HEK293 (cell line): ENCODE data around the gene CATSPERD.
A peak's percentile ranks its signal among the peaks of the same experiment; 100 is the strongest.

ENCODE experiments used
- CTCF ChIA-PET: fragments of 350-600 bp; formaldehyde crosslinking; extraction: SDS; loops from one replicate; lab custom pipeline; 2021; ENCODE audit warnings: antibody characterized with exemption; lab: Yijun Ruan, JAX
- POLR2A ChIA-PET: fragments of 300-600 bp; formaldehyde crosslinking; extraction: SDS; loops from one replicate; lab custom pipeline; 2020; ENCODE audit warnings: antibody characterized with exemption, inconsistent platforms; lab: Yijun Ruan, JAX
- H3K27ac ChIP-seq: fragments of 200-500 bp; sonication (Bioruptor generic); 2 replicates; pipeline ENCODE4 v1.5.1; 2014; ENCODE audit warnings: low read depth, low read length, control low read depth, inconsistent platforms; ENCODE audit errors: extremely low read depth
- H3K36me3 ChIP-seq, 2 experiments: fragments of 200-500 bp in 1 of 2; sonication (Bioruptor generic) in 1 of 2; 1 replicate in 1 of 2; 2 replicates in 1 of 2; pipeline ENCODE4 v1.5.1; 2014 to 2017; ENCODE audit warnings: inconsistent platforms in 2 of 2, low read length in 2 of 2; ENCODE audit not compliant: control insufficient read depth in 2 of 2, insufficient read depth in 1 of 2
- H3K4me1 ChIP-seq: fragments of 200-500 bp; sonication (Bioruptor generic); 2 replicates; pipeline ENCODE4 v1.5.1; 2014; ENCODE audit warnings: mild to moderate bottlenecking, low read length, inconsistent platforms; ENCODE audit not compliant: control insufficient read depth, insufficient read depth
- H3K4me3 ChIP-seq: 2 replicates; pipeline ENCODE4 v1.5.1; 2011; ENCODE audit warnings: low read depth, mild to moderate bottlenecking, control low read depth, low read length, moderate library complexity
- H3K9me3 ChIP-seq: fragments of 200-500 bp; sonication (Bioruptor generic); 2 replicates; pipeline ENCODE4 v1.5.1; 2014; ENCODE audit warnings: low read depth, low read length, inconsistent platforms; ENCODE audit not compliant: control insufficient read depth, insufficient read depth
- CTCF ChIP-seq: fragments of 450-650 bp; formaldehyde crosslinking; IDR thresholded peaks from 2 replicates; pipeline ENCODE4 v1.5.1; 2016; ENCODE audit warnings: missing biosample characterization, missing genetic modification characterization
- GLIS1 ChIP-seq: fragments of 450-650 bp; formaldehyde crosslinking; IDR thresholded peaks from 2 replicates; pipeline ENCODE4 v1.5.1; 2016; ENCODE audit warnings: missing biosample characterization, missing genetic modification characterization
- MZF1 ChIP-seq: fragments of 450-650 bp; formaldehyde crosslinking; IDR thresholded peaks from 2 replicates; pipeline ENCODE4 v1.5.1; 2017; ENCODE audit warnings: missing biosample characterization, missing genetic modification characterization, borderline replicate concordance
- ZBTB1 ChIP-seq: fragments of 450-650 bp; formaldehyde crosslinking; IDR thresholded peaks from 2 replicates; pipeline ENCODE4 v1.5.1; 2016; ENCODE audit warnings: missing biosample characterization, missing genetic modification characterization
- ZFHX2 ChIP-seq: fragments of 450-650 bp; formaldehyde crosslinking; conservative IDR thresholded peaks from 2 replicates; pipeline ENCODE4 v1.5.1; 2016; ENCODE audit warnings: missing biosample characterization, missing genetic modification characterization
- ZFP37 ChIP-seq: fragments of 450-650 bp; formaldehyde crosslinking; IDR thresholded peaks from 2 replicates; pipeline ENCODE4 v1.5.1; 2016; ENCODE audit warnings: missing biosample characterization, missing genetic modification characterization
- ZNF302 ChIP-seq: fragments of 450-650 bp; formaldehyde crosslinking; IDR thresholded peaks from 2 replicates; pipeline ENCODE4 v1.5.1; 2016; ENCODE audit warnings: missing biosample characterization, missing genetic modification characterization, low read depth
- ZNF324 ChIP-seq: fragments of 450-650 bp; formaldehyde crosslinking; IDR thresholded peaks from 2 replicates; pipeline ENCODE4 v1.5.1; 2016; ENCODE audit warnings: missing biosample characterization, missing genetic modification characterization
- ZNF335 ChIP-seq: fragments of 450-650 bp; formaldehyde crosslinking; conservative IDR thresholded peaks from 2 replicates; pipeline ENCODE4 v1.5.1; 2016; ENCODE audit warnings: missing biosample characterization, missing genetic modification characterization
- ZNF37A ChIP-seq: fragments of 450-650 bp; IDR thresholded peaks from 2 replicates; pipeline ENCODE4 v1.5.1; 2018; ENCODE audit warnings: missing biosample characterization, missing genetic modification characterization
- ZNF391 ChIP-seq: fragments of 450-650 bp; formaldehyde crosslinking; IDR thresholded peaks from 2 replicates; pipeline ENCODE4 v1.5.1; 2016; ENCODE audit warnings: low read depth, missing biosample characterization, missing genetic modification characterization, borderline replicate concordance
- ZNF398 ChIP-seq: fragments of 450-650 bp; formaldehyde crosslinking; IDR thresholded peaks from 2 replicates; pipeline ENCODE4 v1.5.1; 2017; ENCODE audit warnings: missing biosample characterization, missing genetic modification characterization
- ZNF423 ChIP-seq: fragments of 450-650 bp; formaldehyde crosslinking; IDR thresholded peaks from 2 replicates; pipeline ENCODE4 v1.5.1; 2016; ENCODE audit warnings: missing biosample characterization, missing genetic modification characterization
- ZNF600 ChIP-seq: fragments of 450-650 bp; formaldehyde crosslinking; IDR thresholded peaks from 2 replicates; pipeline ENCODE4 v1.5.1; 2016; ENCODE audit warnings: missing biosample characterization, missing genetic modification characterization
- TF ChIP-seq, protein P1 (sequence below): fragments of 450-650 bp; formaldehyde crosslinking; IDR thresholded peaks from 2 replicates; pipeline ENCODE4 v1.5.1; 2016; ENCODE audit warnings: missing biosample characterization, missing genetic modification characterization
- TF ChIP-seq, protein P2 (sequence below): fragments of 450-650 bp; formaldehyde crosslinking; IDR thresholded peaks from 2 replicates; pipeline ENCODE4 v1.5.1; 2017; ENCODE audit warnings: missing biosample characterization, missing genetic modification characterization
- TF ChIP-seq, protein P3 (sequence below): fragments of 450-650 bp; formaldehyde crosslinking; IDR thresholded peaks from 2 replicates; pipeline ENCODE4 v1.5.1; 2016; ENCODE audit warnings: missing biosample characterization, missing genetic modification characterization, borderline replicate concordance
- TF ChIP-seq, protein P4 (sequence below): fragments of 450-650 bp; formaldehyde crosslinking; IDR thresholded peaks from 2 replicates; pipeline ENCODE4 v1.5.1; 2016; ENCODE audit warnings: missing biosample characterization, missing genetic modification characterization
- TF ChIP-seq, protein P5 (sequence below): fragments of 450-650 bp; formaldehyde crosslinking; optimal IDR thresholded peaks from 2 replicates; pipeline ENCODE3; 2016; ENCODE audit warnings: missing biosample characterization, mild to moderate bottlenecking, missing genetic modification characterization

CATSPERD gene

DNA sequence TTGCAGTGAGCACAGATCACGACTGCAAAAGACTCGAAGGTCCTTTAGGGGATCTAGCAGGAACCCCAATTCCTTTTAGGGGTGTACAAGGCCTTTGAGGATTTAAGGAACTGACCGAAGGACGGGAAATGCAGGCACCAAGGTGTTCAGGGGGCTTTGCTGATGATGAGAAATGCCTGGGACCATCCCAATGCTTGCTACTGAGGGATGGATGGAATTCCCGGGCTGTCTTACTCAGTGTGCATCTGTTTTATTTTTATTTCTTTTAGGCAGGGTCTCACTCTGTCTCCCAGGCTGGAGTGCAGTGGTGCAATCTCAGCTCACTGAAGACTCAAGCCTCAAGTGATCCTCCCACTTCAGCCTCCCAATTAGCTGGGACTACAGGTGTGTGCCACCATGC lies 52.8 kb downstream of the CATSPERD start:
- H3K4me3 ChIP-seq: no peak overlapping the region
- no peaks in the 10 kb centered on the region for H3K9me3 ChIP-seq
- no peaks in the 10 kb centered on the region for H3K4me1 ChIP-seq
- POLR2A ChIA-PET: interaction anchor here (1.0 kb wide), 1 partner anchor 53 kb away, joined by 4 read pairs; the partner anchor contains the start of genes CATSPERD and LONP1
- no peaks in the 10 kb centered on the region for H3K36me3 ChIP-seq
- CTCF ChIA-PET: interaction anchor here (0.7 to 2.6 kb wide), 6 partner anchors 10 to 31 kb away, joined by 3 to 25 read pairs (median 10); partner anchors contain the start of genes DUS3L and NRTN
- TF ChIP-seq, protein P1, sequence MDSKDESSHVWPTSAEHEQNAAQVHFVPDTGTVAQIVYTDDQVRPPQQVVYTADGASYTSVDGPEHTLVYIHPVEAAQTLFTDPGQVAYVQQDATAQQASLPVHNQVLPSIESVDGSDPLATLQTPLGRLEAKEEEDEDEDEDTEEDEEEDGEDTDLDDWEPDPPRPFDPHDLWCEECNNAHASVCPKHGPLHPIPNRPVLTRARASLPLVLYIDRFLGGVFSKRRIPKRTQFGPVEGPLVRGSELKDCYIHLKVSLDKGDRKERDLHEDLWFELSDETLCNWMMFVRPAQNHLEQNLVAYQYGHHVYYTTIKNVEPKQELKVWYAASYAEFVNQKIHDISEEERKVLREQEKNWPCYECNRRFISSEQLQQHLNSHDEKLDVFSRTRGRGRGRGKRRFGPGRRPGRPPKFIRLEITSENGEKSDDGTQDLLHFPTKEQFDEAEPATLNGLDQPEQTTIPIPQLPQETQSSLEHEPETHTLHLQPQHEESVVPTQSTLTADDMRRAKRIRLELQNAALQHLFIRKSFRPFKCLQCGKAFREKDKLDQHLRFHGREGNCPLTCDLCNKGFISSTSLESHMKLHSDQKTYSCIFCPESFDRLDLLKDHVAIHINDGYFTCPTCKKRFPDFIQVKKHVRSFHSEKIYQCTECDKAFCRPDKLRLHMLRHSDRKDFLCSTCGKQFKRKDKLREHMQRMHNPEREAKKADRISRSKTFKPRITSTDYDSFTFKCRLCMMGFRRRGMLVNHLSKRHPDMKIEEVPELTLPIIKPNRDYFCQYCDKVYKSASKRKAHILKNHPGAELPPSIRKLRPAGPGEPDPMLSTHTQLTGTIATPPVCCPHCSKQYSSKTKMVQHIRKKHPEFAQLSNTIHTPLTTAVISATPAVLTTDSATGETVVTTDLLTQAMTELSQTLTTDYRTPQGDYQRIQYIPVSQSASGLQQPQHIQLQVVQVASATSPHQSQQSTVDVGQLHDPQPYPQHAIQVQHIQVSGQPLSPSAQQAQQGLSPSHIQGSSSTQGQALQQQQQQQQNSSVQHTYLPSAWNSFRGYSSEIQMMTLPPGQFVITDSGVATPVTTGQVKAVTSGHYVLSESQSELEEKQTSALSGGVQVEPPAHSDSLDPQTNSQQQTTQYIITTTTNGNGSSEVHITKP (tag by site-specific recombination): no peak
- TF ChIP-seq, protein P2, sequence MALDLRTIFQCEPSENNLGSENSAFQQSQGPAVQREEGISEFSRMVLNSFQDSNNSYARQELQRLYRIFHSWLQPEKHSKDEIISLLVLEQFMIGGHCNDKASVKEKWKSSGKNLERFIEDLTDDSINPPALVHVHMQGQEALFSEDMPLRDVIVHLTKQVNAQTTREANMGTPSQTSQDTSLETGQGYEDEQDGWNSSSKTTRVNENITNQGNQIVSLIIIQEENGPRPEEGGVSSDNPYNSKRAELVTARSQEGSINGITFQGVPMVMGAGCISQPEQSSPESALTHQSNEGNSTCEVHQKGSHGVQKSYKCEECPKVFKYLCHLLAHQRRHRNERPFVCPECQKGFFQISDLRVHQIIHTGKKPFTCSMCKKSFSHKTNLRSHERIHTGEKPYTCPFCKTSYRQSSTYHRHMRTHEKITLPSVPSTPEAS (tag by site-specific recombination): no peak
- peak; percentile 68 for TF ChIP-seq ZNF335
- no peak for TF ChIP-seq MZF1 (tag by site-specific recombination)
- TF ChIP-seq ZFP37 (tag by site-specific recombination): peak; percentile 95
- H3K27ac ChIP-seq: no peak overlapping the region

- no peaks in the 10 kb centered on the region for H3K36me3 ChIP-seq
- H3K9me3 ChIP-seq: no peaks in the 10 kb centered on the region
- ChIA-PET POLR2A (no interaction called here), CTCF (interaction anchor here (0.6 to 2.6 kb wide), 8 partner anchors 16 to 247 kb away, joined by 3 to 25 read pairs (median 7); partner anchors contain the start of genes DUS3L, NDUFA11 and NRTN)
- H3K27ac ChIP-seq: no peak overlapping the region
- H3K4me3 ChIP-seq: no peak overlapping the region
- H3K4me1 ChIP-seq: no peaks in the 10 kb centered on the region
- TF ChIP-seq ZNF302 (tag by site-specific recombination): no peak
- no peak for TF ChIP-seq ZNF398 (tag by site-specific recombination)
- TF ChIP-seq, protein P3, sequence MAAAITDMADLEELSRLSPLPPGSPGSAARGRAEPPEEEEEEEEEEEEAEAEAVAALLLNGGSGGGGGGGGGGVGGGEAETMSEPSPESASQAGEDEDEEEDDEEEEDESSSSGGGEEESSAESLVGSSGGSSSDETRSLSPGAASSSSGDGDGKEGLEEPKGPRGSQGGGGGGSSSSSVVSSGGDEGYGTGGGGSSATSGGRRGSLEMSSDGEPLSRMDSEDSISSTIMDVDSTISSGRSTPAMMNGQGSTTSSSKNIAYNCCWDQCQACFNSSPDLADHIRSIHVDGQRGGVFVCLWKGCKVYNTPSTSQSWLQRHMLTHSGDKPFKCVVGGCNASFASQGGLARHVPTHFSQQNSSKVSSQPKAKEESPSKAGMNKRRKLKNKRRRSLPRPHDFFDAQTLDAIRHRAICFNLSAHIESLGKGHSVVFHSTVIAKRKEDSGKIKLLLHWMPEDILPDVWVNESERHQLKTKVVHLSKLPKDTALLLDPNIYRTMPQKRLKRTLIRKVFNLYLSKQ (tag by site-specific recombination): no peak
- TF ChIP-seq ZNF37A (tag by site-specific recombination): no peak
- TF ChIP-seq ZNF324 (tag by site-specific recombination): no peak
- TF ChIP-seq ZFHX2 (tag by site-specific recombination): no peak
- TF ChIP-seq GLIS1 (tag by site-specific recombination): no peak
- TF ChIP-seq, protein P4, sequence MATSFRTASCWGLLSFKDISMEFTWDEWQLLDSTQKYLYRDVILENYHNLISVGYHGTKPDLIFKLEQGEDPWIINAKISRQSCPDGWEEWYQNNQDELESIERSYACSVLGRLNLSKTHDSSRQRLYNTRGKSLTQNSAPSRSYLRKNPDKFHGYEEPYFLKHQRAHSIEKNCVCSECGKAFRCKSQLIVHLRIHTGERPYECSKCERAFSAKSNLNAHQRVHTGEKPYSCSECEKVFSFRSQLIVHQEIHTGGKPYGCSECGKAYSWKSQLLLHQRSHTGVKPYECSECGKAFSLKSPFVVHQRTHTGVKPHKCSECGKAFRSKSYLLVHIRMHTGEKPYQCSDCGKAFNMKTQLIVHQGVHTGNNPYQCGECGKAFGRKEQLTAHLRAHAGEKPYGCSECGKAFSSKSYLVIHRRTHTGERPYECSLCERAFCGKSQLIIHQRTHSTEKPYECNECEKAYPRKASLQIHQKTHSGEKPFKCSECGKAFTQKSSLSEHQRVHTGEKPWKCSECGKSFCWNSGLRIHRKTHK (tag by site-specific recombination): no peak
- TF ChIP-seq, protein P5, sequence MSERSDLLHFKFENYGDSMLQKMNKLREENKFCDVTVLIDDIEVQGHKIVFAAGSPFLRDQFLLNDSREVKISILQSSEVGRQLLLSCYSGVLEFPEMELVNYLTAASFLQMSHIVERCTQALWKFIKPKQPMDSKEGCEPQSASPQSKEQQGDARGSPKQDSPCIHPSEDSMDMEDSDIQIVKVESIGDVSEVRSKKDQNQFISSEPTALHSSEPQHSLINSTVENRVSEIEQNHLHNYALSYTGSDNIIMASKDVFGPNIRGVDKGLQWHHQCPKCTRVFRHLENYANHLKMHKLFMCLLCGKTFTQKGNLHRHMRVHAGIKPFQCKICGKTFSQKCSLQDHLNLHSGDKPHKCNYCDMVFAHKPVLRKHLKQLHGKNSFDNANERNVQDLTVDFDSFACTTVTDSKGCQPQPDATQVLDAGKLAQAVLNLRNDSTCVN (tag by site-specific recombination): no peak
- TF ChIP-seq ZBTB1 (tag by site-specific recombination): no peak
- TF ChIP-seq ZNF423 (tag by site-specific recombination): no peak
- no peak for TF ChIP-seq ZNF600
- TF ChIP-seq CTCF (tag by site-specific recombination): no peak
- TF ChIP-seq ZNF391 (tag by site-specific recombination): no peak
These were observed 54.5 kb downstream of the CATSPERD start for GRCh38 chr19:5774921-5775320.
